Stimulated activated CD8-positive, alpha-beta memory T cell treated with anti-CD3 and anti-CD28 coated beads, Interleukin-2, amount 100 ng/mL, for 48 hours (primary cell): ENCODE measurements around the gene STX10.

Experiments
- DNase-seq, 2 donors: peaks; one replicate each; pipeline ENCODE4 v3.0.0-alpha.2; 2020; ENCODE audit warnings: low read depth in 2 of 2

Gene STX10

DNA sequence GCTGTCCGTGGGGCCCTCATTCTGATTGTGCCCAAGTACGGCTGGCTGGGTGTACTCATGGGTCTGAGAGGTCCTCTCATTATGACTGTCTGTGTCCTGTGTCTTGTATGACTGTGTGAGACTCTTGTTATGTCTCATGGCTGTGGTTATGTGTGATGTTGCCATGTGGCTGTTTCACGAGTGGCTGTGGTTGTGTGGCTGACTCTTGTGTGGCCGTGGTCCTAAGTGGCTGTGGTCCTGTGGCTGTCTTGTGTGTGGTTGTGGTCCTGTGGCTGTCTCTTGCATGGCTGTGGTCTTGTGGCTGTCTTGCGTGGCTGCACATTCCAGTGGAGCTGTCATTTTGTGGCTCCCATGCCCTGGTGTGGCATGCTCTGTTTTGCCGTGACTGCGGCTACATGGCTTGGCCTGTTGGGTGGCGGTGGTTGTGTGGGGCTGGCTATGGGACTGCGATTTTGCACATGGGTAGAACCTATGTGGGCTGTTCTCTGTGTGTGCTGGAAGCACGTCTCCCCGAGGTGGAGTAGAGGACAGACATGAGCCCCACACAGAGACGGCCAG, 50.1 kb downstream of the STX10 start:
- peak in 1 of 2 donors; percentile 68 for DNase-seq

GRCh38 chr19:13099073-13099999, 50.8 kb downstream of the STX10 start:
- DNase-seq = peak in 1 of 2 donors; percentile 62

- no peak for DNase-seq
Observed at GRCh38 chr19:13098277-13099072, 51.7 kb downstream of the STX10 start.

DNA sequence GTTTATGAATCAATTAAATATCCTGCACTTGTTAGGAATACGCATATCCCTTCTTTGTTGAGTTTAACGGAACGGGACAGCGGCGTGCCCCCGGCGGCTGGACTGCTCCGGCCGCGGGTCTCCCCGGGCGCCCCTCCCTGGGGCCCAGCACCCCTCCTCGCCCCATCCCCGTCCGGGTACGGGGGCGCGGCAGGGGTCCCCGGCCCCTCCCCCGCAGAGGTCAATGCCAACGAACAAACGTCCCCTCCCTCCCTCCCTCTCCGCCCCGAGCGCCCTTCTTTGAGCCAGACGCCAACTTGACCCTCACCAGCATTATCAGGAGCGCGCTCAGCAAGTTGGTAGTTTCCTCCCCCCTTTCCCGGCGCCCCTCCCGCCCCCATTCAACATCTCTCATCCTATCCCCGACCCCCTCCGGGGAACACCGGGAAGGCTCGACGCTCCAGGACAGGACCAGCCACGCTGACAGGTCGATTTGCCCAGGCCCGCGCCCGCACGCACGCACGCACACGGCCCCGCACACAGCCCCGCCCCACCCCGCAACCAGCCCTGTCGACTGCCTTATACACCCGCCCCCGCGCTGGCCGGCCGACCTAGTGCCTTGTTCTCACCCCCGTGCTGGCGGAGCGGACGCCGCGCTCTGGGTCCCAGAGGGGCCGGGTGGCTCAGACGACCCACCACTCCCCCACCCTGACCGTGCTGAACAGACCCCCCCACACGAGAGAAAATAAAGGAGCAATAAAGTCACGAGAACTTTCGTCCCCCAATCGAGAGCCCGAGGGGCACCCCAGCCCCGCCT, 52.5 kb downstream of the STX10 start:
- DNase-seq = no peak

DNA sequence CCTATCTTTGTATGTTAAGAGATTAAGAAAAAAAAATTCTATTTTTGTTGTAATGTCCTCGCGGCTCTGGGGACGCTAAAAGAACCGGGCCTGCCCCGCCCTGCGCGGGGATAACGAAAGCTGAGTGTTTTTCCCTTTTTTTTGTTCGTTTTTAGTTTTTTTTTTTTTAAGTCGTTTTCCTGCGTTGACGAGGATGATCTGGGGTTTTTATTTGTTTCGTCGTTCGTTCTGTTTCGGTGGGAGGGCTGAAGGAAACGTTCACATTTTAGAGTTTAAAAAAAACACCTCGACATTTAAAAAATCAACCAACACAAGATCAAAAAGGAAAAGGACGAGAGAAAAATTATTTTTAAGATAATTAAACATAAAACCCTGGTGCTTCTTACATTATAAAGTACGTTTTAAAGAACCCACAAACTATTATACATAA, 53.1 kb downstream of the STX10 start:
- DNase-seq = no peak

GRCh38 chr19:13095934-13096927, 53.9 kb downstream of the STX10 start:
- no peak for DNase-seq

DNA sequence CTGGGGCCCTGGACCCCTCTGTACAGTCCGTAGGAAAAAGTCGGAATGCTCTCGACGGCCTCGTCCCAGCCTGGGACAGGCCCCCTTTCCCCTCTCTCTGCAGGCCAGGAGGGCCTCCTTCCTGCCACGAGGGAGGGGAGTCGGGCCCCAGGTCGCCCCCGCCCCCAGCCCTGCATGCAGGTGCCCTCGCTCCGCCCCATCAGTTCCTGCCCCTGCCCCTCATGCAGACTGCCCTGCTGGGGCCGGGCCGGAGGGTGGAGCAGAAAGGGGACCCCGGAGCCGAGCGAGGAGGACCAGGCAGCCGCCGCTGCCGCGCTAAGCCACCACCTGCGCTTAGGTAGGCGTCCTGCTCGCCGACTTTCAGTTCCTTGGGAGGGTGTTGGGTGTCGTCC, 54.8 kb downstream of the STX10 start:
- no peak for DNase-seq

- no peak for DNase-seq
Observed at GRCh38 chr19:13094771-13095392, 55.3 kb downstream of the STX10 start.

DNA sequence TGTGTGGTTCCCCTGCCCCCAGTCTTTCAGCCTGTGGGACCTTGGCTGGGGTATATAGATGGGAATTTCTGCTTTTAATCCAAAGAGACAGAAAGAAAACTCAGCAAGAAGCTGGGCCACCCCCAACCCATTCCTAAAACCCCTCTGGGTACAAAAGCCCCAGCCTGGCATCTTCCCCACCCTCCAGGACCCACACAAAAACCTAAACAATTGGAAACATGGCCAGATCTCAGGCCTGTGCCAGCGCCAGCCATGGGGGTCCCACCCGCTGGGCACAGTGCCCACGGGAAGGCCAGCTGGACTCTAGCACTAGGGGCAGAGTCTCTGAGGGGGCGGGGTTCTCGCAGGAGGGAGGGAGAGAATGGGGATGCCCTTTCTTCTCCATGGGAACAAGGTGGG, 56.1 kb downstream of the STX10 start:
- no peak for DNase-seq
